H9 (cell line): ENCODE measurements around the gene ANKRD12. TPM values are rescaled to one million over a fixed set of nuclear protein-coding genes. Genes with fewer than 3 reads are reported as not detected.

Experiments
- DNase-seq: peaks from one replicate; pipeline ENCODE4 v3.0.0-alpha.2; 2017
- H2AFZ ChIP-seq: one replicate; pipeline ENCODE4 v1.6.1; 2013; ENCODE audit warnings: mild to moderate bottlenecking, low read length, control low read depth, moderate library complexity
- H2AK5ac ChIP-seq: 2 replicates; pipeline ENCODE4 v1.6.1; 2013; ENCODE audit warnings: low read length, control low read depth, mixed read lengths; ENCODE audit not compliant: insufficient read length
- H2BK120ac ChIP-seq: one replicate; pipeline ENCODE4 v1.6.1; 2013; ENCODE audit warnings: low read depth, mild to moderate bottlenecking, low read length, control low read depth, inconsistent platforms; ENCODE audit not compliant: poor library complexity, severe bottlenecking
- H2BK12ac ChIP-seq: 2 replicates; pipeline ENCODE4 v1.6.1; 2013; ENCODE audit warnings: low read length, control low read depth, mixed read lengths, low read depth; ENCODE audit not compliant: insufficient read length
- H2BK15ac ChIP-seq: 2 replicates; pipeline ENCODE4 v1.6.1; 2013; ENCODE audit warnings: low read depth, low read length, control low read depth
- H2BK20ac ChIP-seq: one replicate; pipeline ENCODE4 v1.6.1; 2013; ENCODE audit warnings: low read depth, mild to moderate bottlenecking, low read length, control low read depth, inconsistent platforms; ENCODE audit not compliant: poor library complexity, severe bottlenecking
- H2BK5ac ChIP-seq: 2 replicates; pipeline ENCODE4 v1.6.1; 2013; ENCODE audit warnings: low read length, control low read depth, mixed read lengths; ENCODE audit not compliant: insufficient read length
- H3K14ac ChIP-seq: 2 replicates; pipeline ENCODE4 v1.6.1; 2013; ENCODE audit warnings: low read length, control low read depth; ENCODE audit not compliant: insufficient read depth
- H3K18ac ChIP-seq: 2 replicates; pipeline ENCODE4 v1.6.1; 2013; ENCODE audit warnings: low read depth, mild to moderate bottlenecking, mixed read lengths, low read length, control low read depth; ENCODE audit not compliant: insufficient read length
- H3K23ac ChIP-seq: 2 replicates; pipeline ENCODE4 v1.6.1; 2013; ENCODE audit warnings: low read length, control low read depth, mixed read lengths, low read depth; ENCODE audit not compliant: insufficient read length
- H3K23me2 ChIP-seq: 2 replicates; pipeline ENCODE4 v1.6.1; 2013; ENCODE audit warnings: low read depth, mild to moderate bottlenecking, mixed read lengths, low read length, control low read depth; ENCODE audit not compliant: insufficient read length, poor library complexity, severe bottlenecking
- H3K27ac ChIP-seq: 2 replicates; pipeline ENCODE4 v1.5.1; 2013; ENCODE audit warnings: low read length, control low read depth, mixed read lengths, low read depth; ENCODE audit not compliant: insufficient read length
- H3K27me3 ChIP-seq: 2 replicates; pipeline ENCODE4 v1.6.1; 2013; ENCODE audit warnings: low read length, control low read depth, inconsistent platforms; ENCODE audit not compliant: insufficient read depth
- H3K4ac ChIP-seq: 2 replicates; pipeline ENCODE4 v1.6.1; 2013; ENCODE audit warnings: low read depth, mild to moderate bottlenecking, control low read depth, inconsistent platforms, low read length, moderate library complexity
- H3K4me1 ChIP-seq: 2 replicates; pipeline ENCODE4 v1.6.1; 2013; ENCODE audit warnings: low read length, control low read depth, inconsistent platforms; ENCODE audit not compliant: insufficient read depth
- H3K4me2 ChIP-seq: 2 replicates; pipeline ENCODE4 v1.6.1; 2013; ENCODE audit warnings: low read length, control low read depth, mixed read lengths; ENCODE audit not compliant: insufficient read length, insufficient read depth
- H3K56ac ChIP-seq: 2 replicates; pipeline ENCODE4 v1.6.1; 2013; ENCODE audit warnings: low read depth, mild to moderate bottlenecking, mixed read lengths, low read length, control low read depth; ENCODE audit not compliant: insufficient read length
- H3K79me1 ChIP-seq: 2 replicates; pipeline ENCODE4 v1.6.1; 2013; ENCODE audit warnings: low read depth, mild to moderate bottlenecking, moderate library complexity, low read length, control low read depth, inconsistent platforms; ENCODE audit not compliant: insufficient read depth, poor library complexity, severe bottlenecking
- H3K79me2 ChIP-seq: 2 replicates; pipeline ENCODE4 v1.6.1; 2013; ENCODE audit warnings: low read length, control low read depth, inconsistent platforms; ENCODE audit not compliant: insufficient read depth
- H3K9ac ChIP-seq: 2 replicates; pipeline ENCODE4 v1.6.1; 2013; ENCODE audit warnings: low read length, control low read depth, mixed read lengths; ENCODE audit not compliant: insufficient read length; ENCODE audit errors: extremely low read depth
- H3K9me3 ChIP-seq: one replicate; pipeline ENCODE4 v1.6.1; 2013; ENCODE audit warnings: low read depth, low read length, inconsistent platforms; ENCODE audit not compliant: control insufficient read depth
- H3T11ph ChIP-seq: one replicate; pipeline ENCODE4 v1.6.1; 2013; ENCODE audit warnings: mild to moderate bottlenecking, low read length, control low read depth, inconsistent platforms
- H4K20me1 ChIP-seq: one replicate; pipeline ENCODE4 v1.6.1; 2013; ENCODE audit not compliant: control insufficient read depth, insufficient read length, insufficient read depth
- H4K5ac ChIP-seq: 2 replicates; pipeline ENCODE4 v1.6.1; 2013; ENCODE audit warnings: low read depth, mild to moderate bottlenecking, mixed read lengths, low read length, control low read depth; ENCODE audit not compliant: insufficient read length
- H4K8ac ChIP-seq: replicated peaks from 2 replicates; pipeline ENCODE4 v1.6.1; 2013; ENCODE audit warnings: low read length, control low read depth, mixed read lengths, low read depth; ENCODE audit not compliant: insufficient read length
- H4K91ac ChIP-seq: 2 replicates; pipeline ENCODE4 v1.6.1; 2013; ENCODE audit warnings: low read depth, mild to moderate bottlenecking, moderate library complexity, mixed read lengths, low read length, control low read depth; ENCODE audit not compliant: insufficient read length
- H3K27ac Mint-ChIP-seq, 3 experiments: 2 replicates in 2 of 3; 3 replicates in 1 of 3; pipeline ENCODE4 v1.8.0; 2020 to 2021; ENCODE audit warnings: mixed read lengths in 3 of 3, mild to moderate bottlenecking in 1 of 3, moderate library complexity in 1 of 3
- H3K27me3 Mint-ChIP-seq: 2 replicates; pipeline ENCODE4 v1.8.0; 2021; ENCODE audit warnings: low read depth, mild to moderate bottlenecking, moderate library complexity, mixed read lengths
- H3K36me3 Mint-ChIP-seq, 3 experiments: 2 replicates in 2 of 3; 3 replicates in 1 of 3; pipeline ENCODE4 v1.8.0; 2020 to 2021; ENCODE audit warnings: low read depth in 3 of 3, mixed read lengths in 3 of 3; ENCODE audit not compliant: insufficient read depth in 1 of 3
- H3K4me1 Mint-ChIP-seq, 2 experiments: 2 replicates each; pipeline ENCODE4 v1.8.0; 2020; ENCODE audit warnings: mixed read lengths in 2 of 2
- H3K4me3 Mint-ChIP-seq, 2 experiments: 2 replicates in 1 of 2; 3 replicates in 1 of 2; pipeline ENCODE4 v1.8.0; 2020 to 2021; ENCODE audit warnings: mild to moderate bottlenecking in 2 of 2, mixed read lengths in 2 of 2, moderate library complexity in 1 of 2
- H3K9me3 Mint-ChIP-seq, 2 experiments: 2 replicates in 1 of 2; 3 replicates in 1 of 2; pipeline ENCODE4 v1.8.0; 2020; ENCODE audit warnings: mild to moderate bottlenecking in 2 of 2, mixed read lengths in 2 of 2, moderate library complexity in 1 of 2
- CTCF ChIP-seq: fragments of 200-600 bp; sonication (generic); conservative IDR thresholded peaks from 3 replicates; pipeline ENCODE4 v1.8.0; 2021; ENCODE audit warnings: antibody characterized with exemption, mild to moderate bottlenecking
- WGBS: extraction: QIAGEN DNeasy Blood & Tissue Kit; methylation state at CpG from one replicate; pipeline ENCODE4 v1.1.7; 2013; ENCODE audit warnings: missing lambda C conversion rate, low lambda C conversion rate, mixed read lengths; ENCODE audit not compliant: insufficient read length; ENCODE audit errors: extremely low coverage; 5-methylcytosine and 5-hydroxymethylcytosine counted together
- total RNA-seq: library from RNA; stranded (reverse); gene quantifications from 2 replicates; pipeline ENCODE4 v1.2.1, GENCODE V29; 2021

The ANKRD12 gene
- total RNA-seq, 1 experiment from 2014 or later = 38.9 TPM

- no CpG with 5 or more reads among the region's 1 CpG for WGBS
- no peak overlapping the region for H2BK20ac ChIP-seq
- Mint-ChIP-seq H3K27ac (no peak overlapping the region), H3K36me3 (peaks cover 0 to 15% (median 7%) of the 10 kb centered on the region in 3 experiments; a peak in 4 of 7 replicates), H3K4me1 (0 out of 4 replicates have a peak, but pooled peaks cover 0 to 1% of the 10 kb centered on the region in 2 experiments), H3K4me3 (no peak overlapping the region), H3K9me3 (no peaks in the 10 kb centered on the region), H3K27me3 (no peaks in the 10 kb centered on the region)
- no peaks in the 10 kb centered on the region for H3K23me2 ChIP-seq
- no peaks in the 10 kb centered on the region for H3K9me3 ChIP-seq
- H4K5ac ChIP-seq = no peak overlapping the region
- no peak overlapping the region for H3K14ac ChIP-seq
- no peak overlapping the region for H3K23ac ChIP-seq
- H3K4me2 ChIP-seq = no peak overlapping the region
- no peak overlapping the region for H3K27ac ChIP-seq
- H4K91ac ChIP-seq = no peak overlapping the region
- no peaks in the 10 kb centered on the region for H3K79me2 ChIP-seq
- H2AK5ac ChIP-seq = no peak overlapping the region
- no peak overlapping the region for H3K56ac ChIP-seq
- H3K4me1 ChIP-seq = no peaks in the 10 kb centered on the region
- no peak overlapping the region for H4K8ac ChIP-seq
- no peak for TF ChIP-seq CTCF
- H2BK120ac ChIP-seq = no peak overlapping the region
- no peak overlapping the region for H2BK5ac ChIP-seq
- no peak overlapping the region for H3K9ac ChIP-seq
- H2BK12ac ChIP-seq = no peak overlapping the region
- H4K20me1 ChIP-seq = no peaks in the 10 kb centered on the region
- no peaks in the 10 kb centered on the region for H3K79me1 ChIP-seq
- no peak for DNase-seq
- H3K27me3 ChIP-seq = no peaks in the 10 kb centered on the region
- H3T11ph ChIP-seq = no peak overlapping the region
- no peak overlapping the region for H3K18ac ChIP-seq
- no peak overlapping the region for H2AFZ ChIP-seq
- no peak overlapping the region for H3K4ac ChIP-seq
- no peak overlapping the region for H2BK15ac ChIP-seq
Observed at GRCh38 chr18:9178557-9178956, 42.0 kb downstream of the ANKRD12 start.
